ENCODE results near the gene SUN2. TPM values are rescaled to one million over a fixed set of nuclear protein-coding genes. Genes with fewer than 3 reads are reported as not detected.

The SUN2 gene
- polyA plus RNA-seq, 1 donor from 2014 or later: 172 TPM

DNA sequence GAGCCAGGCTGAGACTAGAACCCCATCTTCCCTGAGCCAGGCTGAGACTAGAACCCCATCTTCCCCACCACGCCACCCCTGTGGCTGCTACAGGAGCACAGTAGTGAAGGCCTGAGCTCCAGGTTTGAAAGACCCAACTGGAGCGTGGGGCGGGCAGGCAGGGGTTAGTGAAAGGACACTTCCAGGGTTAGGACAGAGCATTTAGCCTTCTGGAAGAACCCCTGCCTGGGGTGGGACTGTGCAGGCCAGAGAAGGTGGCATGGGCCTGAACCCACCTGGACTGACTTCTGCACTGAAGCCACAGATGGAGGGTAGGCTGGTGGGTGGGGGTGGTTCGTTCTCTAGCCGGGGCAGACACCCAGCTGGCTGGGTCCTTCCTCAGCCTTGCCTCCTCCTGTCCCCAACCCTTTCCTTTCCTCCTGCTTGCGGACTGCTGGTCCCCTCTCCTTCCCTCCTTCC, 24.1 kb downstream of the SUN2 start:
- no peak overlapping the region for H3K4me3 ChIP-seq (ENCODE audit: low read length)
- H3K27ac ChIP-seq (ENCODE audit: low read length): no peak overlapping the region
- H3K9me3 ChIP-seq (ENCODE audit: low read length): no peaks in the 10 kb centered on the region
- no peaks in the 10 kb centered on the region for H3K9me2 ChIP-seq (ENCODE audit: insufficient read depth, low read length)
- H3F3A ChIP-seq (ENCODE audit: insufficient read depth, low read length, poor library complexity, severe bottlenecking): no peaks in the 10 kb centered on the region
- no peaks in the 10 kb centered on the region for H3K79me2 ChIP-seq (replicated peaks; ENCODE audit: insufficient read depth, low read length)
- no peak overlapping the region for H2AFZ ChIP-seq (ENCODE audit: low read depth, low read length)
- H3K27me3 ChIP-seq (ENCODE audit: insufficient read depth, low read depth, low read length): no peaks in the 10 kb centered on the region
- H3K9ac ChIP-seq (ENCODE audit: low read length): no peak overlapping the region
- TF ChIP-seq, protein P1, sequence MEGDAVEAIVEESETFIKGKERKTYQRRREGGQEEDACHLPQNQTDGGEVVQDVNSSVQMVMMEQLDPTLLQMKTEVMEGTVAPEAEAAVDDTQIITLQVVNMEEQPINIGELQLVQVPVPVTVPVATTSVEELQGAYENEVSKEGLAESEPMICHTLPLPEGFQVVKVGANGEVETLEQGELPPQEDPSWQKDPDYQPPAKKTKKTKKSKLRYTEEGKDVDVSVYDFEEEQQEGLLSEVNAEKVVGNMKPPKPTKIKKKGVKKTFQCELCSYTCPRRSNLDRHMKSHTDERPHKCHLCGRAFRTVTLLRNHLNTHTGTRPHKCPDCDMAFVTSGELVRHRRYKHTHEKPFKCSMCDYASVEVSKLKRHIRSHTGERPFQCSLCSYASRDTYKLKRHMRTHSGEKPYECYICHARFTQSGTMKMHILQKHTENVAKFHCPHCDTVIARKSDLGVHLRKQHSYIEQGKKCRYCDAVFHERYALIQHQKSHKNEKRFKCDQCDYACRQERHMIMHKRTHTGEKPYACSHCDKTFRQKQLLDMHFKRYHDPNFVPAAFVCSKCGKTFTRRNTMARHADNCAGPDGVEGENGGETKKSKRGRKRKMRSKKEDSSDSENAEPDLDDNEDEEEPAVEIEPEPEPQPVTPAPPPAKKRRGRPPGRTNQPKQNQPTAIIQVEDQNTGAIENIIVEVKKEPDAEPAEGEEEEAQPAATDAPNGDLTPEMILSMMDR (IDR thresholded peaks at IDR 0.05; ENCODE audit: poor library complexity, severe bottlenecking): no peak
- TF ChIP-seq, protein P2, sequence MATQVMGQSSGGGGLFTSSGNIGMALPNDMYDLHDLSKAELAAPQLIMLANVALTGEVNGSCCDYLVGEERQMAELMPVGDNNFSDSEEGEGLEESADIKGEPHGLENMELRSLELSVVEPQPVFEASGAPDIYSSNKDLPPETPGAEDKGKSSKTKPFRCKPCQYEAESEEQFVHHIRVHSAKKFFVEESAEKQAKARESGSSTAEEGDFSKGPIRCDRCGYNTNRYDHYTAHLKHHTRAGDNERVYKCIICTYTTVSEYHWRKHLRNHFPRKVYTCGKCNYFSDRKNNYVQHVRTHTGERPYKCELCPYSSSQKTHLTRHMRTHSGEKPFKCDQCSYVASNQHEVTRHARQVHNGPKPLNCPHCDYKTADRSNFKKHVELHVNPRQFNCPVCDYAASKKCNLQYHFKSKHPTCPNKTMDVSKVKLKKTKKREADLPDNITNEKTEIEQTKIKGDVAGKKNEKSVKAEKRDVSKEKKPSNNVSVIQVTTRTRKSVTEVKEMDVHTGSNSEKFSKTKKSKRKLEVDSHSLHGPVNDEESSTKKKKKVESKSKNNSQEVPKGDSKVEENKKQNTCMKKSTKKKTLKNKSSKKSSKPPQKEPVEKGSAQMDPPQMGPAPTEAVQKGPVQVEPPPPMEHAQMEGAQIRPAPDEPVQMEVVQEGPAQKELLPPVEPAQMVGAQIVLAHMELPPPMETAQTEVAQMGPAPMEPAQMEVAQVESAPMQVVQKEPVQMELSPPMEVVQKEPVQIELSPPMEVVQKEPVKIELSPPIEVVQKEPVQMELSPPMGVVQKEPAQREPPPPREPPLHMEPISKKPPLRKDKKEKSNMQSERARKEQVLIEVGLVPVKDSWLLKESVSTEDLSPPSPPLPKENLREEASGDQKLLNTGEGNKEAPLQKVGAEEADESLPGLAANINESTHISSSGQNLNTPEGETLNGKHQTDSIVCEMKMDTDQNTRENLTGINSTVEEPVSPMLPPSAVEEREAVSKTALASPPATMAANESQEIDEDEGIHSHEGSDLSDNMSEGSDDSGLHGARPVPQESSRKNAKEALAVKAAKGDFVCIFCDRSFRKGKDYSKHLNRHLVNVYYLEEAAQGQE (IDR thresholded peaks at IDR 0.05; ENCODE audit: borderline replicate concordance): no peak
- no peak for TF ChIP-seq MXI1 (conservative IDR thresholded peaks at IDR 0.05; ENCODE audit: poor library complexity, severe bottlenecking)
- TF ChIP-seq POLR2AphosphoS5 (IDR thresholded peaks at IDR 0.05): peak; percentile 7
- TF ChIP-seq SMC3 (conservative IDR thresholded peaks at IDR 0.05; ENCODE audit: poor library complexity): no peak
- no peaks in the 10 kb centered on the region for H4K20me1 ChIP-seq (ENCODE audit: insufficient read depth)
- no peak overlapping the region for H3K4me2 ChIP-seq (ENCODE audit: low read length)
- H3K36me3 ChIP-seq (ENCODE audit: insufficient read depth, low read length): no peaks in the 10 kb centered on the region

DNA sequence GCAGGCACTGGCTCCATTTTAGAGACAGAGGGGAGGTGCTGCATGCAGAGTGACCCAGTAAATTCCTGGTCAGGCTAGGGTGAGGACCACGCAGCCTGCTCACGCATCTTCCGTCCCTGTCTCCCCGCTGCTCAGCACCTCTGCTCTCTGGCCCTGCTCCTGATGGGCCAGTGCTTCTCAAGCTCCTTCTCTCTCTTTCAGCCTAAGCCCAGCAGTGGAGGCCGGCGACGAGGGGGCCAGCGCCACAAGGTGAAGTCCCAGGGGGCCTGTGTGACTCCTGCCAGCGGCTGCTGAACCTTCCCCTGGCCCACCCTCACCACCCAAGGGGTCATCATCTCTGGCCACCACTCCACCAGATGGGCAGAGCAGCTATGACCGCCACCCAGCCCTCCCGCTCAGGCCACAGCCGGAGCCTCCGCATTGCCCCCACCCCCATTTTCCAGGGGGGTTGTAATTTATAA, 25.4 kb downstream of the SUN2 start:
- Histone ChIP-seq H3K9ac (ENCODE audit: low read length) (no peak overlapping the region), H3K4me3 (ENCODE audit: low read length) (no peak overlapping the region), H4K20me1 (ENCODE audit: insufficient read depth) (no peaks in the 10 kb centered on the region), H3K27ac (ENCODE audit: low read length) (no peak overlapping the region), H3K36me3 (ENCODE audit: insufficient read depth, low read length) (no peaks in the 10 kb centered on the region), H3K79me2 (replicated peaks; ENCODE audit: insufficient read depth, low read length) (no peaks in the 10 kb centered on the region), H3K4me2 (ENCODE audit: low read length) (no peak overlapping the region), H3K27me3 (ENCODE audit: insufficient read depth, low read depth, low read length) (no peaks in the 10 kb centered on the region), H3F3A (ENCODE audit: insufficient read depth, low read length, poor library complexity, severe bottlenecking) (no peaks in the 10 kb centered on the region), H2AFZ (ENCODE audit: low read depth, low read length) (no peak overlapping the region), H3K9me2 (ENCODE audit: insufficient read depth, low read length) (no peaks in the 10 kb centered on the region), H3K9me3 (ENCODE audit: low read length) (no peaks in the 10 kb centered on the region)
- peak; percentile 20 for TF ChIP-seq POLR2AphosphoS5 (IDR thresholded peaks at IDR 0.05)
- TF ChIP-seq, protein P1 (IDR thresholded peaks at IDR 0.05; ENCODE audit: poor library complexity, severe bottlenecking): no peak

DNA sequence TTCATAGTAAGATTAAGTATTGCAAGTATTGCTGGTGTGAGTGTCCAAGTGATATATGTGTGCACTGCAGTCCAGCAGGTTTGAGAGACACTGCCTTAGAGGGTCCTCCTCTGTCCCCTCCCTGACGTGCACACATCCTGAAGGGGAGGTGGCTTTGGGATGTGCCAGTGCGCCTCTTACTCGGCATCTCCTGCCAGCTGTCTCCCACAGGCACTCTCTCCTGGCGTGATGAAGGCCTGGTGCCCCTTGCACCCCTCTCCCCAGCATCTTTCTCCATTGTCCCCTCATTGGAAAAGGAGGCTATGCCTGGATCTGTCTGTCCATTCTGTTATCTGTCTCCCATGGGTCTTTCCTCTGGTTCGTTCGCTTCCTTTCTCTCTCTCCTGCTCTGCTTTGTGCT, 25.9 kb downstream of the SUN2 start:
- no peaks in the 10 kb centered on the region for H3F3A ChIP-seq (ENCODE audit: insufficient read depth, low read length, poor library complexity, severe bottlenecking)
- H2AFZ ChIP-seq (ENCODE audit: low read depth, low read length): no peak overlapping the region
- no peak overlapping the region for H3K9ac ChIP-seq (ENCODE audit: low read length)
- H3K4me2 ChIP-seq (ENCODE audit: low read length): no peak overlapping the region
- no peaks in the 10 kb centered on the region for H3K9me3 ChIP-seq (ENCODE audit: low read length)
- H3K9me2 ChIP-seq (ENCODE audit: insufficient read depth, low read length): no peaks in the 10 kb centered on the region
- H4K20me1 ChIP-seq (ENCODE audit: insufficient read depth): no peaks in the 10 kb centered on the region
- H3K36me3 ChIP-seq (ENCODE audit: insufficient read depth, low read length): no peaks in the 10 kb centered on the region
- no peaks in the 10 kb centered on the region for H3K79me2 ChIP-seq (replicated peaks; ENCODE audit: insufficient read depth, low read length)
- H3K27ac ChIP-seq (ENCODE audit: low read length): no peak overlapping the region
- H3K27me3 ChIP-seq (ENCODE audit: insufficient read depth, low read depth, low read length): no peaks in the 10 kb centered on the region
- H3K4me3 ChIP-seq (ENCODE audit: low read length): no peak overlapping the region
- TF ChIP-seq TAF1 (IDR thresholded peaks at IDR 0.05; ENCODE audit: low read depth) (no peak), SMC3 (conservative IDR thresholded peaks at IDR 0.05; ENCODE audit: poor library complexity) (no peak), EZH2 (IDR thresholded peaks at IDR 0.05; ENCODE audit: borderline replicate concordance, insufficient read depth, low read length, poor library complexity, severe bottlenecking) (no peak), POLR2AphosphoS5 (IDR thresholded peaks at IDR 0.05) (no peak)
- TF ChIP-seq, protein P1 (IDR thresholded peaks at IDR 0.05; ENCODE audit: poor library complexity, severe bottlenecking): no peak
- TF ChIP-seq, protein P2 (IDR thresholded peaks at IDR 0.05; ENCODE audit: borderline replicate concordance): no peak

Data from neural cell (in vitro differentiated cells).